WTC11 (cell line): ENCODE results near the gene ELN. TPM values are rescaled to one million over a fixed set of nuclear protein-coding genes. Genes with fewer than 3 reads are reported as not detected.

ENCODE experiments used
- ATAC-seq: fragments of 200-7000 bp; cut with Tn5 transposase; 2 replicates; pipeline ENCODE4 v1.10.0; 2021; ENCODE audit warnings: mild to moderate bottlenecking, moderate library complexity
- CTCF ChIA-PET: fragments of 300-600 bp; sonication (Branson Sonifier 250); formaldehyde crosslinking; loops from one replicate; lab custom pipeline; 2021; ENCODE audit warnings: antibody characterized with exemption; lab: Charles Lee
- POLR2A ChIA-PET: fragments of 350-600 bp; sonication (Branson Sonifier 250); formaldehyde crosslinking; loops from one replicate; lab custom pipeline; 2021; ENCODE audit warnings: antibody characterized with exemption; lab: Charles Lee
- DNase-seq: peaks from one replicate; pipeline ENCODE4 v3.0.0; 2021; ENCODE audit warnings: low spot score
- H3K27ac Mint-ChIP-seq: 2 replicates; pipeline ENCODE4 v1.8.0; 2021; ENCODE audit warnings: mixed read lengths
- H3K27me3 Mint-ChIP-seq: 2 replicates; pipeline ENCODE4 v1.8.0; 2021; ENCODE audit warnings: low read depth, mild to moderate bottlenecking, moderate library complexity, mixed read lengths
- H3K36me3 Mint-ChIP-seq: 2 replicates; pipeline ENCODE4 v1.8.0; 2021; ENCODE audit warnings: mixed read lengths
- H3K4me1 Mint-ChIP-seq: 2 replicates; pipeline ENCODE4 v1.8.0; 2022; ENCODE audit warnings: mixed read lengths
- H3K4me3 Mint-ChIP-seq: 2 replicates; pipeline ENCODE4 v1.8.0; 2021; ENCODE audit warnings: mild to moderate bottlenecking, moderate library complexity, mixed read lengths
- H3K9me3 Mint-ChIP-seq: 2 replicates; pipeline ENCODE4 v1.8.0; 2021; ENCODE audit warnings: mixed read lengths
- ERG ChIP-seq: fragments of 250-450 bp; sonication (Bioruptor Pico); IDR thresholded peaks from 2 replicates; pipeline ENCODE4 v1.8.0; 2021; ENCODE audit warnings: mild to moderate bottlenecking
- GTF2I ChIP-seq: fragments of 250-450 bp; sonication (Bioruptor Pico); conservative IDR thresholded peaks from 2 replicates; pipeline ENCODE4 v1.4.0; 2021; ENCODE audit warnings: mild to moderate bottlenecking
- MLX ChIP-seq: sonication (generic); formaldehyde crosslinking; IDR thresholded peaks from 2 replicates; pipeline ENCODE4 v1.8.1; 2023; ENCODE audit warnings: mild to moderate bottlenecking, missing genetic modification reagents, moderate library complexity
- MXD4 ChIP-seq: fragments of 250-450 bp; sonication (Bioruptor Pico); IDR thresholded peaks from 2 replicates; pipeline ENCODE4 v1.8.0; 2021; ENCODE audit warnings: mild to moderate bottlenecking, moderate library complexity, borderline replicate concordance
- MYBL2 ChIP-seq: sonication (generic); formaldehyde crosslinking; IDR thresholded peaks from 2 replicates; pipeline ENCODE4 v1.8.1; 2023; ENCODE audit warnings: mild to moderate bottlenecking, moderate library complexity, missing genetic modification reagents
- NFE2L1 ChIP-seq: sonication (generic); formaldehyde crosslinking; IDR thresholded peaks from 2 replicates; pipeline ENCODE4 v1.8.1; 2023; ENCODE audit warnings: missing genetic modification reagents
- NFYB ChIP-seq: sonication (generic); formaldehyde crosslinking; conservative IDR thresholded peaks from 2 replicates; pipeline ENCODE4 v1.8.0; 2022; ENCODE audit warnings: low read depth, missing genetic modification reagents
- NR2C2 ChIP-seq: sonication (generic); formaldehyde crosslinking; IDR thresholded peaks from 2 replicates; pipeline ENCODE4 v1.8.0; 2022; ENCODE audit warnings: mild to moderate bottlenecking, missing genetic modification reagents
- SP1 ChIP-seq: sonication (generic); formaldehyde crosslinking; conservative IDR thresholded peaks from 2 replicates; pipeline ENCODE4 v1.8.1; 2022; ENCODE audit warnings: missing genetic modification reagents
- USF2 ChIP-seq: sonication (generic); formaldehyde crosslinking; IDR thresholded peaks from 2 replicates; pipeline ENCODE4 v1.8.1; 2023; ENCODE audit warnings: mild to moderate bottlenecking, missing genetic modification reagents, moderate library complexity
- ZNF138 ChIP-seq: sonication (generic); formaldehyde crosslinking; conservative IDR thresholded peaks from 2 replicates; pipeline ENCODE4 v1.8.1; 2022; ENCODE audit warnings: mild to moderate bottlenecking, moderate library complexity, missing genetic modification reagents
- ZNF263 ChIP-seq: sonication (generic); formaldehyde crosslinking; IDR thresholded peaks from 2 replicates; pipeline ENCODE4 v1.8.1; 2022; ENCODE audit warnings: low read depth, mild to moderate bottlenecking, moderate library complexity, missing genetic modification reagents
- ZNF281 ChIP-seq: sonication (generic); formaldehyde crosslinking; IDR thresholded peaks from 2 replicates; pipeline ENCODE4 v1.8.0; 2023; ENCODE audit warnings: mild to moderate bottlenecking, missing genetic modification reagents
- total RNA-seq: library from RNA; stranded (reverse); gene quantifications from 3 replicates; pipeline ENCODE4 v1.2.3, GENCODE V29; 2021
- TF ChIP-seq, protein P1 (sequence below): sonication (generic); formaldehyde crosslinking; IDR thresholded peaks from 2 replicates; pipeline ENCODE4 v1.8.0; 2022; ENCODE audit warnings: mild to moderate bottlenecking, missing genetic modification reagents
- TF ChIP-seq, protein P2 (sequence below): sonication (generic); formaldehyde crosslinking; IDR thresholded peaks from 2 replicates; pipeline ENCODE4 v1.8.1; 2022; ENCODE audit warnings: mild to moderate bottlenecking, missing genetic modification reagents, moderate library complexity, borderline replicate concordance
- TF ChIP-seq, protein P3 (sequence below): fragments of 250-450 bp; sonication (Bioruptor Pico); conservative IDR thresholded peaks from 2 replicates; pipeline ENCODE4 v1.9.0; 2021; ENCODE audit warnings: mild to moderate bottlenecking
- TF ChIP-seq, protein P4 (sequence below): sonication (generic); formaldehyde crosslinking; IDR thresholded peaks from 2 replicates; pipeline ENCODE4 v1.8.1; 2022; ENCODE audit warnings: low read depth, mild to moderate bottlenecking, moderate library complexity, missing genetic modification reagents, borderline replicate concordance
- TF ChIP-seq, protein P5 (sequence below): sonication (generic); formaldehyde crosslinking; IDR thresholded peaks from 2 replicates; pipeline ENCODE4 v1.8.1; 2023; ENCODE audit warnings: mild to moderate bottlenecking, missing genetic modification reagents, borderline replicate concordance
- TF ChIP-seq, protein P6 (sequence below): sonication (generic); formaldehyde crosslinking; IDR thresholded peaks from 2 replicates; pipeline ENCODE4 v1.8.0; 2022; ENCODE audit warnings: mild to moderate bottlenecking, missing genetic modification reagents

Gene ELN
- total RNA-seq, 1 experiment from 2014 or later: 3.3 TPM

DNA sequence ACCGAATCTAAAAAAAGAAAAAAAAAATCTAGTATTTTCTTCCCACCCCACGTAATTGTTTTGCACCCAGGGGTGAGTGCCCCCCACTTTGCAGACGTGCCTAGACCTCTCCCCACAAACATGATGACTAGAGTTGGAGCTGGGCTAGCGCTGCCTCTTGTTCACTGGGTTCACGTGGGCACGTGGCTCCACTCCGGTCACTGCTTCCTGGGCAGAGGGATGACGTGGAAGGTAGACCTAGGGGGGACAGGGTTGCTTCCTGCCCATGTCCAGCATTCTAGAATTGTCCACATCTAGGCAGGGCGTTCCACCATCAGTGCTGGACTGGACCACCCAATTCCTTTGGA, 54.8 kb downstream of the ELN start (continued):
- no peak for TF ChIP-seq ZNF281
- TF ChIP-seq NR2C2 (CRISPR knock-in tag): no peak
- TF ChIP-seq MYBL2 (CRISPR knock-in tag): no peak
- TF ChIP-seq NFYB: no peak
- no peak for TF ChIP-seq USF2 (CRISPR knock-in tag)
- no peak for TF ChIP-seq MLX (CRISPR knock-in tag)
- TF ChIP-seq, protein P1, sequence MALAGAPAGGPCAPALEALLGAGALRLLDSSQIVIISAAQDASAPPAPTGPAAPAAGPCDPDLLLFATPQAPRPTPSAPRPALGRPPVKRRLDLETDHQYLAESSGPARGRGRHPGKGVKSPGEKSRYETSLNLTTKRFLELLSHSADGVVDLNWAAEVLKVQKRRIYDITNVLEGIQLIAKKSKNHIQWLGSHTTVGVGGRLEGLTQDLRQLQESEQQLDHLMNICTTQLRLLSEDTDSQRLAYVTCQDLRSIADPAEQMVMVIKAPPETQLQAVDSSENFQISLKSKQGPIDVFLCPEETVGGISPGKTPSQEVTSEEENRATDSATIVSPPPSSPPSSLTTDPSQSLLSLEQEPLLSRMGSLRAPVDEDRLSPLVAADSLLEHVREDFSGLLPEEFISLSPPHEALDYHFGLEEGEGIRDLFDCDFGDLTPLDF: no peak
- no peak for TF ChIP-seq ZNF138 (CRISPR knock-in tag)
- TF ChIP-seq GTF2I: no peak
- TF ChIP-seq NFE2L1: no peak
- TF ChIP-seq, protein P2, sequence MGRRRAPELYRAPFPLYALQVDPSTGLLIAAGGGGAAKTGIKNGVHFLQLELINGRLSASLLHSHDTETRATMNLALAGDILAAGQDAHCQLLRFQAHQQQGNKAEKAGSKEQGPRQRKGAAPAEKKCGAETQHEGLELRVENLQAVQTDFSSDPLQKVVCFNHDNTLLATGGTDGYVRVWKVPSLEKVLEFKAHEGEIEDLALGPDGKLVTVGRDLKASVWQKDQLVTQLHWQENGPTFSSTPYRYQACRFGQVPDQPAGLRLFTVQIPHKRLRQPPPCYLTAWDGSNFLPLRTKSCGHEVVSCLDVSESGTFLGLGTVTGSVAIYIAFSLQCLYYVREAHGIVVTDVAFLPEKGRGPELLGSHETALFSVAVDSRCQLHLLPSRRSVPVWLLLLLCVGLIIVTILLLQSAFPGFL (CRISPR knock-in tag): no peak
- TF ChIP-seq, all 79 proteins: peak for 0

DNA sequence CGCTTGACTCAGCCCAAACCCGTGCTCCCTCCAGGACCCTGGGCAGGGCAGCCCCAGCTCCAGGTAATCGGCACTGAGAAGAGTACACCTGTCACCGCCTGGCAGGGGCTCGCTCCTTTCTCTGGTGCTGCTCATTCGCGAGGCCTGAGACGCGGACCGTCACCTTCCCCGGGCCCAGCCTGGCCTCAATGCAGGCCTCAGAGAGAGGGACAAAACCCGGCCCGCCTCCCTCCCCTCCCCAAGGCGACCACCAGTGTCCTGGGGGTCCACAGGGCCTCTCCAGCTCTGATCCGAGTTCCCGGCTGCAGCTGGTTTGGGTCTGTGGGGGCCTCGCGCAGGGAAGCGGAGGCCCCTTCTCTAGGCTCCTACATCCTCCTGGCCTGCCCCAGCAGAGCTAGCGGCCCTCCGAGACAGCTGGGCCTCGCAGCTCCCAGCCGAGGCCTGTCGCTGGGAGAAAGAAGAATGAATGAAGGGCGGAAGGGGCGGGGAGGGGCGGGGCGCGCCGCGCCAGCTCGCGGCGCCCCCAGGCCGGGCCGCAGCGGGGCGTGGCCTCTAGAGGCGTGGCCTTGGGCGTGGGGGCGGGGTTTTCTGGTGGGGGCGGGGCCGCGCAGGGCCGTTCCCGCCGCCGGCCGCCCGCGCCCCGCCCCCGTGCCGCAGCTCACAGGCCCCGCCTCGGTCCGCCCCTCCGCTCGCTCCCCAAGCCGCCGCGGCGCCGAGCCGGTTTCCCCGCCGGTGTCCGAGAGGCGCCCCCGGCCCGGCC, 55.3 kb downstream of the ELN start, which contains the start of gene LIMK1:
LIMK1 (plus strand) TSS at position 688 of the 760 bp plus-strand sequence. CDS start 187 bp downstream, outside the sequence.
- peak; percentile 75 for DNase-seq
- Mint-ChIP-seq H3K36me3 (peaks cover 16% of the 10 kb centered on the region), H3K27ac (no peak within 1 kb of the TSS; the same call in 1 of the 2 replicates), H3K4me1 (peaks cover 26% of the 10 kb centered on the region), H3K9me3 (no peaks in the 10 kb centered on the region), H3K4me3 (peak within 1 kb of the TSS; percentile 76), H3K27me3 (no peaks in the 10 kb centered on the region; the same call in 1 of the 2 replicates)
- POLR2A ChIA-PET: interaction anchor here (0.5 to 1.2 kb wide), 10 partner anchors 9 to 418 kb away, joined by 3 to 5 read pairs (median 3); partner anchors contain the start of gene EIF4H
- CTCF ChIA-PET: interaction anchor here (0.6 to 2.0 kb wide), 12 partner anchors 11 to 322 kb away, joined by 3 to 18 read pairs (median 8); partner anchors contain the start of gene ELN
- ATAC-seq: peak; percentile 70
- TF ChIP-seq, protein P3, sequence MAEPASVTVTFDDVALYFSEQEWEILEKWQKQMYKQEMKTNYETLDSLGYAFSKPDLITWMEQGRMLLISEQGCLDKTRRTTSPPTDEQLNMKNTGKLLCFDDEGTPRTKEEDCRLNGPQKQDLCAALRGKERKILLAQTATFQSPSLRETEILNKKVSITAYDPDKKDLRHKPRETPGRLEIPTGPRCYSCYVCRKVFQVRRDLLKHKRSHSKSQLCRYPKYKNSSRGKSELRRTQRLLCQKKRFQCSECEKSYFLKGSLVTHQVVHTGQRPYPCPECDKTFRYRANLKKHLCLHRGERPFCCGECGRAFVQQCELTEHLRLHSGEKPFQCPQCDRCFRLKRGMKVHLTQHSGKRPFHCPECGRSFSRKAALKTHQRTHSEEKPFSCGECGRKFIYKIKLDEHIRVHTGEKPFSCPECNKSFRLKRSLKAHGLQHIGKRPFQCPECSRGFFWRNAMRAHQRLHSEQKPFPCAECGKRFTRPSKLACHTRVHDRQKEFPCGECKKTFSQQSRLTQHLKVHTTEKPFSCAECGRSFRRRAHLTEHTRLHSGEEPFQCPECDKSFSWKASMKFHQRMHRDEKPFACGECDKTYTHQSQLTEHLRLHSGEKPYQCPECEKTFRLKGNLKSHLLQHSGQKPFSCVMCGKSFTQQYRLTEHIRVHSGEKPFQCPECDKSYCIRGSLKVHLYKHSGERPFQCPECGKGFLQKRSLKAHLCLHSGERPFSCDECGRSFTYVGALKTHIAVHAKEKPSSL (CRISPR knock-in tag): no peak
- no peak for TF ChIP-seq ZNF263 (CRISPR knock-in tag)
- TF ChIP-seq ERG (CRISPR knock-in tag): no peak
- TF ChIP-seq SP1 (CRISPR knock-in tag): peak; percentile 69
- TF ChIP-seq, protein P4, sequence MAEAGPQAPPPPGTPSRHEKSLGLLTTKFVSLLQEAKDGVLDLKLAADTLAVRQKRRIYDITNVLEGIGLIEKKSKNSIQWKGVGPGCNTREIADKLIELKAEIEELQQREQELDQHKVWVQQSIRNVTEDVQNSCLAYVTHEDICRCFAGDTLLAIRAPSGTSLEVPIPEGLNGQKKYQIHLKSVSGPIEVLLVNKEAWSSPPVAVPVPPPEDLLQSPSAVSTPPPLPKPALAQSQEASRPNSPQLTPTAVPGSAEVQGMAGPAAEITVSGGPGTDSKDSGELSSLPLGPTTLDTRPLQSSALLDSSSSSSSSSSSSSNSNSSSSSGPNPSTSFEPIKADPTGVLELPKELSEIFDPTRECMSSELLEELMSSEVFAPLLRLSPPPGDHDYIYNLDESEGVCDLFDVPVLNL (CRISPR knock-in tag): no peak
- TF ChIP-seq, protein P5, sequence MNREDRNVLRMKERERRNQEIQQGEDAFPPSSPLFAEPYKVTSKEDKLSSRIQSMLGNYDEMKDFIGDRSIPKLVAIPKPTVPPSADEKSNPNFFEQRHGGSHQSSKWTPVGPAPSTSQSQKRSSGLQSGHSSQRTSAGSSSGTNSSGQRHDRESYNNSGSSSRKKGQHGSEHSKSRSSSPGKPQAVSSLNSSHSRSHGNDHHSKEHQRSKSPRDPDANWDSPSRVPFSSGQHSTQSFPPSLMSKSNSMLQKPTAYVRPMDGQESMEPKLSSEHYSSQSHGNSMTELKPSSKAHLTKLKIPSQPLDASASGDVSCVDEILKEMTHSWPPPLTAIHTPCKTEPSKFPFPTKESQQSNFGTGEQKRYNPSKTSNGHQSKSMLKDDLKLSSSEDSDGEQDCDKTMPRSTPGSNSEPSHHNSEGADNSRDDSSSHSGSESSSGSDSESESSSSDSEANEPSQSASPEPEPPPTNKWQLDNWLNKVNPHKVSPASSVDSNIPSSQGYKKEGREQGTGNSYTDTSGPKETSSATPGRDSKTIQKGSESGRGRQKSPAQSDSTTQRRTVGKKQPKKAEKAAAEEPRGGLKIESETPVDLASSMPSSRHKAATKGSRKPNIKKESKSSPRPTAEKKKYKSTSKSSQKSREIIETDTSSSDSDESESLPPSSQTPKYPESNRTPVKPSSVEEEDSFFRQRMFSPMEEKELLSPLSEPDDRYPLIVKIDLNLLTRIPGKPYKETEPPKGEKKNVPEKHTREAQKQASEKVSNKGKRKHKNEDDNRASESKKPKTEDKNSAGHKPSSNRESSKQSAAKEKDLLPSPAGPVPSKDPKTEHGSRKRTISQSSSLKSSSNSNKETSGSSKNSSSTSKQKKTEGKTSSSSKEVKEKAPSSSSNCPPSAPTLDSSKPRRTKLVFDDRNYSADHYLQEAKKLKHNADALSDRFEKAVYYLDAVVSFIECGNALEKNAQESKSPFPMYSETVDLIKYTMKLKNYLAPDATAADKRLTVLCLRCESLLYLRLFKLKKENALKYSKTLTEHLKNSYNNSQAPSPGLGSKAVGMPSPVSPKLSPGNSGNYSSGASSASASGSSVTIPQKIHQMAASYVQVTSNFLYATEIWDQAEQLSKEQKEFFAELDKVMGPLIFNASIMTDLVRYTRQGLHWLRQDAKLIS (CRISPR knock-in tag): no peak
- no peak for TF ChIP-seq GTF2I
- no peak for TF ChIP-seq MXD4 (CRISPR knock-in tag)
- TF ChIP-seq, protein P6, sequence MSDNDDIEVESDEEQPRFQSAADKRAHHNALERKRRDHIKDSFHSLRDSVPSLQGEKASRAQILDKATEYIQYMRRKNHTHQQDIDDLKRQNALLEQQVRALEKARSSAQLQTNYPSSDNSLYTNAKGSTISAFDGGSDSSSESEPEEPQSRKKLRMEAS (CRISPR knock-in tag): peak; percentile 45; the same call in 1 of the 2 replicates
